ENCODE data around the gene RPS6KA3.
"Not testable (repeated sequence)": the region's sequence is repeated elsewhere in the genome, so short reads cannot be mapped to it uniquely, and the experiment has no call there.

RPS6KA3 gene

DNA sequence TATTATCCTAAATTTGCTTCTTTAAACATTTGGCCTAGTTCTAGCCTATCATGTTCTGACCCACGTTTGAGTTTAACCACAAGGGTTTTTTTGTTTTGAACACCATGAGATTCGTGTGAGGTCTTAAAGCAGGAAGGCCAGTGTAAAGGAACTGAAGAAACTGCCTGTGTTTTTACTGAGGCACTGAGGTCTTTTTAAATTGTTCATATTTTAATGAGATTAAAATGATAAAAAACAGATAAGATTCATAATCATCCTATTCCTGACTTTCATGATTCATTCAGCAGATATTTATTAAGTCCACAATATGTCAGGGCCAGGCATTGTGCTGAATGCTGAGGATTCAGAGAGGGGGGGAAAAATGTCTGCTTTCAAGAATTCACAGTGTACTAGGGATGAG is 3.2 kb downstream of the RPS6KA3 start:
- peak; percentile 31 for DNase-seq

DNA sequence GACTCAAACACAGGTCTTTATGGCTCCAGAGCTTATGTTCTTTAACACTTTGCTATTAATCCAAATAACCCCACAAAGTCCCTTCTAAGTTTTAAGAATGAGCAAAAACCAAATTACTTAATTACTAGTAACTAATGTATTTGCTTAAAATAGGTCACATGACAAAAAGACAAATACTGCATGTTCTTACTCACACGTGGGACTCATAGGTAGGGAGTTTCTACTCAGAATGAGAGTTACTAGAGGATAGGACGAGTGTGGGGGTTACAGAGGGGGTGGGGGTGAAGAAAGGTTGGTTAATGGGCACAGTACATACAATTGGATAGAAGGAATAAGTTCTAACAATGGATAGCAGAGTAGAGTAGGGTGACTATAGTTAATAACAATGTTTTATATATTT is 5.8 kb downstream of the RPS6KA3 start:
- no peak for DNase-seq

DNA sequence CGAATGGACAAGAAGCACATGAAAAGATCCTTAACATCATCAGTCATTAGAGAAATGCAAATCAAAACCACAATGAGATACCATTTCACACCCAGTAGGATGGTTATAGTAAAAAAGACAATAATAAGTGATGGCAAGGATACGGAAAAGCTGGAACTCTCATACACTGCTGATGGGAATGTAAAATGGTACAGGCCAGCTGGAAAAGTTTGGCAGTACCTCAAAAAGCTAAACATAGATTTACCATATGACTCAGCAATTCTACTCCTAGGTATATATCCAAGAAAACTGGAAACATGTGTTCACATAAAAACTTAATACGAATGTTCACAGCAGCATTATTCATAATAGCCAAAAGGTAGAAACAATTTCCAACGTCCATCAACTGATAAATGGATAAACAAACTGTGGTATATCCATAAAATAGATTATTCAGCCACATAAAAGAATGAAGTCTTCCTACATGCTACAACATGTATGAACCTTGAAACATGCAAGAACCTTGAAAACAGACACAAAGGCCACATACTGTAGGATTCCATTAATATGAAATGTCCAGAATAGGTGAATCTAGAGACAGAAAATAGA is 11.9 kb downstream of the RPS6KA3 start:
- DNase-seq = no peak

DNA sequence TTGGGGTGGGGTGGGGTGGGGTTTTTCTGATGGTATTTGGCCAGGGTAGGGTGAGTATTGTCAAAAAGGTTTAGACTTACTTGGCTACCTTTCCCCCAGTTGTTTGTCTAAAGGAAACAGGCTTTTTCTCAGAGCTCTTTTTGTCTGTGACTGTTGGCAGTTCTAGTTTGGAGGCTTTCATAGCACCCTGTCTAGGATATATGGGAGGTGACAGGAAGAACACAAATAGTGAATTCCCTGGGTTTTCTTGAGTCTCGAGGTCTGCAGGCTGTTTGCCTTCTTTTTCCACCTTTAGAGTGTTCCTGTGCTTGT is 13.5 kb downstream of the RPS6KA3 start:
- no peak for DNase-seq

DNA sequence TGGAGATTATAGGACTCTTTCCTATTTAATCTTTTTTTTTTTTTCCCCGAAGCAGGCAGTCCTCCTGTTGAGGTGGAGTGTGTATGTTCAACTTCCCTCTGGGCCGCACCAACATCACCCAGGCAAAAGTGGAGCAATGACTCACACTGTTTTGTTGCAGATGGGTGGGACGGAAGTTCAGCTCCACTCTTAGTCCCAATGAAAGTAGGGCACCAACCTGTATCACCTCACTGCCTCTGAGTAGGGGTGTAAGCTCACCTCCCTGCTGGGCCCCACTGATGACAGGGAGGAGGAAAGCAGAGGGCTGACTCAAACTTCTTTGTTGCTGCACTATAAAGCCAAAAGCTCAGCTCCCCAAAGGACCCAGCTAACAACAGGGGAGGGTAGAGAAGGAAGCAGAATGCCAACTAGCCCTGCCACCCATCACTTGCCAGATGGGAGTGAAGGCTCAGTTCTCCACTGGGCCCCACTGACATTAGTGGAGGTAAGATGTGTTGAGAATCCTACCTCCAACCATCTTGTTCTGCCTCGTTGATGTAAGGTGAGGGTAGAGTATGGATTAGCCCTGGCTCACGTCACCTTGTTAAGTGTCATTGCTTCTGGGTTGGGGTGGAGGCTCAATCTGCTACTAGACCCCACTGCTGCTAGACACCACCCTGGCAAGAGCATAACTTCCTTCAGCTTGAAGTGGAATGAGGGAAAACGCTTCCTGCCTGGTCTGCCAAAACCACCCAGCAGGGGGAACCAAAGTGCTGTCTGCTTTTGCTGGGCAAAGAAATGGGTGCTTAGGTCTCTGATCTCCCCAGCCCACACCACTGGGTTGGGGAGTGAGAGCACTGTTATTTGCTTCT is 14.1 kb downstream of the RPS6KA3 start:
- peak; percentile 51 for DNase-seq

DNA sequence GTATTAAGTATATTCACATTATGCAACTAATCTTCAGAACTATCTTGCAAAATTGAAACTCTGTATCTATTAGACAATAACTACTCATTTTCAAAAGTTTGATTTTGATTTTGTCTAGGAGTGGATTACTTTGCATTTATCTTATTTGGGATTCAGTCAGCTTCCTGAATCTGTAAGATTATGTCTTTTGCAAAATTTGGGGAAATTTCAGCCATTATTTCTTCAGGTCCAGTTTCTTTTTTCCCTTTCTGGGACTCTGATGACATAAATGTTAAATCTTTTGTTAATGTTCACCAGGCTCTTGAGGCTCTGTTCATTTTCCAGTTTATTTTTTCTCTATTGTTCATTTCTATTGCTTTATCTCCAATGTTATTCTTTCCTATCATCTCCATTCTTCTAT is 15.0 kb downstream of the RPS6KA3 start:
- DNase-seq = no peak

DNA sequence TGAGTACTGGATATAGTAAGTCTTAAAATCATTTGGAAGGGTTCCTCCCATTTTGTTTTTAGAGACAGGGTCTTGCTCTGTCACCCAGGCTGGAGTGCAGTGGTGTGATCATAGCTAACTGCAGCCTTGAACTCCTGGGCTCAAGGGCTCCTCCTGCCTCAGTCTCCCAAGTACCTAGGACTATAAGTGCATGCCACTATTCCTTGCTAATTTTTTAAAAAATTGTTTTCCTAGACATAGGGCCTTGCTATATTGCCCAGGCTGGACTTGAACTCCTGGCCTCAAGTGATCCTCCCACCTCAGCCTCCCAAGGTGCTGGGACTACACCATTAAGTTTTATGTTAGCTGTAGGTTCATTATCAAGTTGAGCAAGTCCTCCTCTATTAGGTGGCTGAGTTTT is 16.6 kb downstream of the RPS6KA3 start:
- not testable (repeated sequence) for DNase-seq

DNA sequence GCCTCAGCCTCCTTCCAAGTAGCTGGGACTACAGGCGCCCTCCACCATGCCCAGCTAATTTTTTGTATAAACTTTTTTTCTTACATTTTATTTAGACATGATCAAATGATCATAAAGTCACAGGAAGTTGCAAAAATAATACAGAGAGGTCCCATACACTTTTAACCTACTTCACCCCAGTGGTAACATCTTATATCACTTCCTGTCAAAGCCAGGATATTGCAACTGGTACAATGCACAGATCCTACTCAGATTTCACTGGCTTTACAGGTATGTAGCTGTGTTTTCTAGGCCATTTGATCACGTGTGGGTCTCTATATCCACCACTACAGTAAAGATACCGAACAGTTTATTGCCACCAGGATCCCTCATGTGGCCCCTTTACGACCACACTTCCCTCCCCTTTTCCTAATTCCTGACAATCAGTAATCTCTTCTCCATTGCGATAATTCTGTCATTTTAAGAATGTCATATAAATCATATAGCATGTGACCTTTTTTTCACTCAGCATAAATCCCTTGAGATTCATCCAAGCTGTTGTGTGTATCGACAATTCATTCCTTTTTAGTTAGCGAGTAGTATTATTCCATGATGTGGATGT is 18.0 kb downstream of the RPS6KA3 start:
- no peak for DNase-seq

DNA sequence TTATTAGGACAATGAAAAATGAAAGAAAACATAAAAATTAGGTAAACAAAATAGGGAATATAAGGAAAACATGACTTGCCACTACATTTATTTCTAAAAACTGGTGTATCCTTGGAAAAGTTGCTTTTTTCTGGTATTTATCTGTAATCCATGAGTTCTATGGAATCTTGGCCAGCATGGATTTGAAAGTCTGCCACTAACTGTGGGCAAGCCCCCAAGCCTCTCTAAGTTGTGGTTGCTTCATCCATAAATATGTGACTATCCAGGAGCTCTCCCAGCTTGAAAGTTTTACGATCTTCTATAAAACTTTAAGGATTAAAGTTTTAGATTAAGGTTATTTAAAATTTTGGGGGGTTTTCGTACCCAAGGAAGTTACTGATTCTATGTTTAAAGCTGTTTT is 21.8 kb downstream of the RPS6KA3 start:
- no peak for DNase-seq

DNA sequence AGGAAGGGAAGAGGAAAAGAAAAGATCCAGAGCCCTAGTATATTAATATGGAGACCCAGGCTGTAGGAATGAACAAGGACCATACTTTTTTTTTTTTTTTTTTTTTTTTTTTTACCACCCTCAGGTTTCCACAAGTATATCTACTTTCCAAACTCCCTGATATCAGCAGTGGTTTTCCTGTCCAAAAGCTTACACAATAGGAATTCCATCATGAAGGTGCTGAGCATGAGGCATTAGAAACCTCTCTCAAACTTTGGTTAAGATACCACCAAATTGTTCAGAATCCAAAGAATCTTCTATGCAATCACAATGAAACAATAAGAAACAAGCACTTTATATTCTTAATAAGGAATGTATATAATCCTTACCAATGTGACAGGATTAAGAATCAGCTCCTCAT is 26.5 kb downstream of the RPS6KA3 start:
- DNase-seq = no peak

DNA sequence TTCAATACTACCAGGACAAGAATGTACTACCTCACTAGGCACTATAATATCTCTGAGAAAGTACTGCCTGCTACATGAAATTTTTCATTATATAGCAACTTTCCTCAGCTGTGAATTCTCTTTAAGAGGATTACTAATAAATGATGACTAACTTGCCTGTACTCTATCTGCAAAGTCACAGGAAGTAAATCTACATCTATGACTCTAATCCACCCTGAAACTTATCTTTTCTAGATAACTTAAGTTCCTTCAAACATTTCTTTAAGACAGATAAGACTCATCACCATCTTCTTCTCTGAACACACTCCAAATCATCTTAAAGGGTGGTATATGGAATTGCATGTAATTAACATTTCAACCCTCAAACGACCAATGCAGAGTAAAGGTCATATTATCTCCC is 28.8 kb downstream of the RPS6KA3 start:
- DNase-seq = no peak

DNA sequence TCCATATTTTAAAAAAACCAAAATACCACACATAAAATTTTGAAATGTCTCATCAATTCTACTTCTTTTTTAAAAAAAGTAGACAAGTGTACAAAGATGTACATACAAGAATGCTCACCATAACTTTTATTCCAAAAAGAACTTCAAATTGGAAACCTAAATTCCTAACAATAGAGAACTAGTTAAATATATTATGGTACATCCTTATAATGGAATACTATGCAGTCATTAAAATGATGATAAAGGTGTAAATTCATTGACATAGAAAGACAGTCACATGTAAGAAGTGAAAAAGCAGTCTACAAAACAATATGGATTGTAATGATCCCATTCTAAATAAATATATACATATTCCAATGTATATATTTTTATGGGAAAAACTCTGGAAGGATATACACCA is 31.0 kb downstream of the RPS6KA3 start:
- no peak for DNase-seq

DNA sequence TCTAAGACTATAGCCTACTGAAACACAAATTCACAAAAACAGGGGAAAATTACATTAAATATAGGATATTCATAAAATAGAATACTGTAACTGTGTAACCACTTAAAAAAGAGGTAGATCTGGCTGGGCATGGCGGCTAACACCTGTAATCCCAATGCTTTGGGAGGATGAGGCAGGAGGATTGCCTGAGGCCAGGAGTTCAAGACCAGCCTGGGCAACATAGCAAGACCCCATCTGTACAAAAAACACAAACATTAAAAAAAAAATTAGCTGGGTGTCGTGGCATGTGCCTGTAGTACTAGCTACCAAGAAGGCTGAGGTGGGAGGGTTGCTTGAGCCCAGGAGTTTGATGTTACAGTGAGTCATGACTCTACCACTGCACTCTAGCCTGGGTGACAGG is 33.4 kb downstream of the RPS6KA3 start:
- no peak for DNase-seq

DNA sequence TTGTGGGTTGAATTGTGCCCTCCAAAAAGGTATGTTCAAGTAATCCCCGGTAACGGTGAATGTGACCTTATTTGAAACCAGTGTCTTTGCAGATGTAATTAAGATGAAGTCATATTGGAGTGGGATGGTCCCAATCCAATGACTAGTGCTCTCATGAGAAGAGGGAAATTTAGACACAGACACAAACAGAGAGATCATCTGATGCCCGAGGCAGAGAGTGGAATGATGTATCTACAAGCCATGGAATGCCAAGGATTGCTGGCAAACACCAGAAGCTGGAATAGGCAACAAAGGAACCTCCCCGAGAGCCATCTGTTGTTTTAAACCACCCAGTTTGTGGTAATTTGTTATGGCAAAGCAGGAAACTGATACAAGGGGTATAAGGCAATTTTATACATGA is 35.1 kb downstream of the RPS6KA3 start:
- DNase-seq = no peak

DNA sequence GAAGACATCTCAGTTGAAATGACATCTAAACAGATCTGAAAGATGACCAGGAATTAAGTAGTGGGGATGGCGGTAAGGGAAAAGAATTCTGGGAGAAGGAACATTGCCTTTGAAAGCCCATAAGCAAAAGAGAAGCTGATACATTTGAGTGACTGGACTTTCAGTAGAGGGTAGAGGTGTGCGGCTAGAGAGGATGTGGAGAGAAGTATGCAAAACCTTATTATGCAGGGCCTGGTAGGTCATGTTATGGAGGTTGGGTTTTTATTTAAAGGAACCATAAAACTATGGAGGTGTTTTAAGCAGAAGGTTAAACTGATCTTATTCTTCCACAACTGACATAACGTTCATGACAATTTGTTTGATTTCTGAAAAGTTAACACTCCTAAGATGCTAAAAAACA is 36.3 kb downstream of the RPS6KA3 start:
- no peak for DNase-seq

DNA sequence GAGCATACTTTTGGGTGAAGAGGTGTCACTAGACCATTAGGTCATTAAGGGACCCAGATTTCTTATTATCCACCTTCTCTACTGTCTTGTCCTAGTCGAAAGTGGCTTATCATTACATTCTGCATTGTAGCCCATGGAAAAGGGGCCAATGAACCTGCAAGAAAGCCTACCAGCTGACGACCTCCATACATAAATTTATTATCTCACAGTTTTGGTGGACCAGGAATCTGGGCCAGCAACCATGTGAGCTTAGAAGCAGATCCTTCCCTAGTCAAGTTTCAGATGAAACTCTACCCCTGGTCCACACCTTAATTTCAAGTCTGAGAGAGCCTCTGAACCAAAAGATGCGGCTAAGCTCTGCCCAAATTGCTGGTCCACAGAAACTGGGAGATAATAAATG is 37.6 kb downstream of the RPS6KA3 start:
- no peak for DNase-seq

DNA sequence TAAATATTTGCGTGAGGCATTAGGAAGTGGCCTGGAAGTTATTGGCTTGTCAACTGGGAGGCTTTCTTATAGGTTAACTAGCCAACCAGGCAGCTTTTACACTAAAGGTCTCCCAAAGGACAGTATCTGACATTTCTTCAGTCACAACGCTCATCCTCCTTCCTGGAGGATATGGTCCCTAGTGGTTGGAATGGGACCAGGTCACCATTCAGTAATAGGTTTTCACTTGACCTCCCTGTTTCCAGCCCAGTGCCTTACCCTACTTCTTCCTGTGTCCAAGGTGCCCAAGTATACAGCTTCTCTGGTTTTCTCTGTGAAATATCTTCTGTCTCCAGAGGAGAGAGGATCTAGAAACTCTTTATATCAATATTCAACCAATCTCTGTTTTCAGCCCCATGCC is 38.5 kb downstream of the RPS6KA3 start:
- DNase-seq = no peak

DNA sequence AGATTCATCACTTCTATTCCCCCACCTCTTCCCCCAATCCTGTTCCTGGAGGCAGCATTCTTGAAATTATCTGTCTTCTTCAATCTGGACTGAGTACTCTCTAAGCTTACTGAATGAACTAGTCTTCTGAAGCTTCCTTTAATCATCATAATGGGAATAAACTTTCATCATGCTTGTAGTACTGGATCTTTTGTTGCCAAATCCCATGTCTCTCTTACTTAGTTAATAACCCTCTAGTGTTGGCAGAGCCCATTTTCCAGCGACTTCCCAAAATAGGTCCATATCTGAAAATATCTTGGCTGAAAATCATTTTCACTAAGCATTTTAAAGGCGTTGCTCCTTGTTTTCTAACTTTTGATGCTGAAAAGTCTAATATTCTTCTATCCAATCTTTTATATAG is 39.6 kb downstream of the RPS6KA3 start:
- DNase-seq = no peak

DNA sequence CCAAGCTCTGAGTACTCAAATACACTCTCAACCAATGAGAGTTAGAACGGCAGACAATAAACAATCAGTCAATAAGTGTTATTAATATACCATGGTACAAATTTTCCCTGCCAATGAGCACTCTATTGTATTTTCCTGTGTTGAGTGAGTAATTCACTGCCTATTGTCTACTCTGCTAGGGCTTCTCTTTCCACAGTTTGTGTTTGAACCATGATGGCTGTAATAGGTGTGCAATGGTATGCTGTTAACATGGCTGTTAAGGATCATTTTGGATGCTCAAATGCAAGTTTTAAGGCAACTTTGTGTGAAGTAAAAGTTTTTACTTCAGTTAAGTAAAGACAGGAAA is 41.2 kb downstream of the RPS6KA3 start:
- DNase-seq = no peak

DNA sequence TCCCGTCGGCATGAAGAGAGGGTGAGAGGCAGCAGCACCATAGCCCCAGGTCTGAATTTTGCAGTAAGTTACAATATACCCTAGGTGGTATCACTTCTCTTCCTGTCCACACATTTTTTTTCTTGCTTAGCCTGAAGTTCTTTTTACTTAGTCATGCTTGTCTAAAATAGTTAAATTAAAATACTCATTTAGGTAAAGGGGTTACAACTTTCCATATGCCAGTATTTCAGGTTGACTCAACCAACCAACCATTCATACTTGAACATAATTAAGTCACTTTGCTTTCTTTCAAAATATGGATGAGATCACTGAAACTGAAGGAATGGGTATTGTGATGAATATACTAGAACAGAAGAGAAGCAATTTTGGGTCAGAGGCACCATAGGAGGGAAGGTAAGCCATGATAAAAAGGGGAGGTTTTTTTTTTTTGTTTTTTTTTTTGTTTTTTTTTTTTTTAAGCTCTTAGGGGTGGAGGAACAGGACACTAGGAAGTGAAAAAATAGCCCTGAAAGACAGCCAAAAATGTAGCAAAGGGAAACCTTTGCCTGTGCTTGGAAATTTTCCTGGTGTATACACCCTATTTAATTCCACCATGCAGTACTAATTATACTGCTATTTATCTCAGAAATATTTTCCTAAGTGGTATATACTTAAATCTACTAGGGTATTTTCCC is 41.8 kb downstream of the RPS6KA3 start:
- DNase-seq = no peak

DNA sequence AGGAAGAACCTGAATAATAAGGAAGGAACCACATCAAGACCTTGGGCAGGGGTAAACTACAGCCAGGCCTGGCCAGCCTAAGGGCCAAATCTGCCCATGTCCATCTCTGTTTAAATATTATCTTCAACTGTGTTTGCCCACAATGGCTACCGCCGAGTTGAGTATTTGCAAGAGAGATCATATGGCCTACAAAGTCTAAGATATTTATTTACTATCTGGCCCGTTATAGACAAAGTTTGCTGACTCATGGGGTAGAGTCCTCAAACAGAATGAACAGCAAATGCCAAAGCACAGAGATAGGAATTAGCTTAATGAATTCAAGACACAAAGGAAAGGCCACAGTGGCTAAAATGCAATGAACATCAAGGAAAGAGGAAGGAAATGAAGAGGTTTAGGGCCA is 44.8 kb downstream of the RPS6KA3 start:
- DNase-seq = no peak

DNA sequence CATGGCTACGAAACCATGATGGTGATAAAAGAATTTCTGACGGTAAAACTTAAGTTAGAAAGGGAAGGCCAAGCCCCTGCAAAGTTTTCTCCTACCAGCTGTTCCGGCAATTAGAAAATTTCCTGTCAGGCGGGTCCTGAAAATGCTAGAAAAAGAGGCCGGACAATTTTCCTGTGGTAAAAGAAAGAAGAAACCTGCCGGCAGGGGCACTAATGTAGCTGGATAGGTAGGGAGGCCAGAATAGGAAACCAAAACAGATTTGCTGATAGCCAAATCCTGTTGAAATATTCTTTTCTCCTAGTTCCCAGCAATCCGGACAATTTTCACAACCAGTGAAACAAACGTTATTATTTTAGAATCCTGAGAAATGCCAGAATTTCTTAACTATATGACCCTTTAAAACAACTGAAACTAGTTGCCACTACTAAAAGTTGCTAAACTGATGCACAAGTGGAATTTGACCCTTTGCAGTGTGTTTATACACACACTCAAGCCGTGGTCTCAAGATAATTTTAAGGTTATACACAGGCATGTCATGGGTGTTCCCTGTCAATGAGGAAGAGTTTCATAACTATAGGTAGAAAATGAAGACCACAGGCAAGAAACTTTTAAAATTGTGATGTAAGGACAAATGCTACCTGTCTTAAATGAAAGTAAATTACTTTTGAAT is 47.7 kb downstream of the RPS6KA3 start:
- DNase-seq = no peak

DNA sequence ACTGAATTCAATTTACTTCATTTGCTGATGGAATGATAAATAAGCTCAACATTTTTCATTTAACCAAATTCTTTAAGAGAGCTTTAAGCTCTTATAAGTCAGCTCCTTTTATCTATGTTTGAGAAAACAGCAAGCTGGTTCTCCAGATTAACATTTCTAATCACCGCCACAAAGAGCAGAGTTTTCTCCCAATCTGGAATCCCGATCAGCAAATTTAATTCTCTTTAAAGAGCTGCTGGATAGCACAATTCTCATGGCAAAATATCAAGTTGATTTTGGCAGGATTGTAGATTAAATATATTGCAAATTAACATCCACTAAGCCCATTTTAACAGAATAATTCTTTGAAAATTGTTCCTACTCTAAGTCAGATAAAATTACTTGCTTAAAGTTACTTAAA is 48.8 kb downstream of the RPS6KA3 start:
- no peak for DNase-seq

DNA sequence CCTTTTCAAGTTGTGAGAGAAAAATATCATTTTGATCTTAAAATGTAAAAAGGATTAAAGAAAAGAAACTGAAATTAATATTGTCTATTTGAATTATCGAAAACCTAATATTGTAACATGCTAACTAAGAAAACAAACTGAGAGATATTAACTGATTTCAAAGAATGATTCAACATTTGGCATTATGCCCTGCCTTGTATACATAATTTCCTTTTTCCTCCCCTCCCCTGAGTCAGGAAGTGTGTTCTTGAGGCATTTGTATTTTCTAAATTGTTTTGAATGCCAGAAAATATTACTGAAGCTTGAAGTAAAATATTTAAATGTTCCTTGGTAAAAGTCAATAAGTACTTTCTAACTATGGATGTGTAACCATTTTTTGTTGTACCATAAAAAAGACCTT is 49.4 kb downstream of the RPS6KA3 start:
- peak; percentile 14 for DNase-seq
